IPS-NIHi7 (cell line): ENCODE measurements around the gene EVI5.
"Not testable (repeated sequence)": the region's sequence is repeated elsewhere in the genome, so short reads cannot be mapped to it uniquely, and the experiment has no call there.

Experiments used
- DNase-seq: peaks from one replicate; pipeline ENCODE4 v3.0.0; 2012; ENCODE audit warnings: mixed read lengths; ENCODE audit errors: extremely low spot score

EVI5 gene

DNA sequence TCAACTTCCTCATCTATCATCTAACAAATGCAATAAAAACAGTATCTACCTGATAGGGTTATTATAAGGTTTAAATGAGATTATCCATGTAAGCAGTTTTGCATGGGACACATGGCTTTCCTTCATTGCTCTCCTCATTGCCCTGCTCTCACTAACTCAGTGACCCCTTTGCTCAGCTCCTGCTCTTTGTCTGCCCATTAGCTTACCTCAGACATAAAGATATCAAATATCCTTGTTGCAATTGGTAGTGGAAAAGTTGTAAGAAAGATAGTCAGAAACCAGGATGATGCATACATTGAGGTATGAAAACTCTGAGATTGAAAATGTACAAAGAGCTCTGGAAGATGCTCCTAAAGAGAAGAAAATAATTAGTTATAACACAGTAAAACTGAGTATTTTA is 89.8 kb downstream of the EVI5 start:
- no peak for DNase-seq

DNA sequence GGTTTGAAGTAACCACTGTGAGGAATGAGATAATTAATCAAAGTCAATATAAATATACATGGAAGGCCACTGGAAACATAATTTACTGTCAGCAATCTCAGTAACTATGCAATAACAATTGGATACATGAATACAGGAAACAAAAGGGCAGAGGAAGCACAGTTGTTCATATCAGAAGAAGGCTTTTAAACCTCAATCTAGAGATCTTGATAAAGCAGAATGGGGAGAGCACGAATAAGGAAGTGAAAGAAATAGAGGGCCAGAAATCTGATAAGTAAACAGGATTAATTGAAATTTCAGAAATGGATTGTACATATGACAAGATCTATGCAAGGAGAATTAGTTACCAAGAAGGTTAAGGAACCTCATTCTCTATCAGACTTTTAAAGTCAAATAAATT is 93.0 kb downstream of the EVI5 start:
- no peak for DNase-seq

DNA sequence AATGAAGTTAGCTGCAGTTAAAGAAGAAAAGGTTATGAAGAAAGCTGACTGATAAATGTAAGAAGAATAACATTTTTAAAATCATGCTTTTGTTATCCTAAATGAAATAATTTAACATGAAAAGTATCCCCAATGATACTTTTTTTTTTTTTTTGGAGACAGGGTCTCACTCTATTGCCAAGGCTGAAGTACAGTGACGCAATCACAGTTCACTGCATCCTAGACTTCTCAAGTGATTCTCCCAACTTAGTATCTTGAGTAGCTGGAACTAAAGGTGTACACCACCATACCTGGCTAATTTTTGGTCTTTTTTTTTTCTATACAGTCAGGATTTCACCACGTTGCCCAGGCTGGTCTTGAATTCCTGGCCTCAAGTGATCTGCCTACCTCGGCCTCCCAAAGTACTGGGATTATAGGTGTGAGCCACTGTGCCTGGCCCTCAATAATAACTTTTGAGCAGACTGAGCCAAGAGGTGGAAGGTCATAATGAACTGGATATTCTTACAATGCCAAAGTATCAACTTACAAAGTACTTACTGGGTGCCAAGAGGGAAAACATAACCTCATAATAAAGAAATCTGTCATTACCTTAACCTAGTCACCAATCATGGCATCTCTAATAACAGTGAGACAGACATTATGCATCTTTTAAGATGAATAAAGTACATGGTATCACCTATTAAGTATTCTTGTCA is 94.5 kb downstream of the EVI5 start:
- no peak for DNase-seq

DNA sequence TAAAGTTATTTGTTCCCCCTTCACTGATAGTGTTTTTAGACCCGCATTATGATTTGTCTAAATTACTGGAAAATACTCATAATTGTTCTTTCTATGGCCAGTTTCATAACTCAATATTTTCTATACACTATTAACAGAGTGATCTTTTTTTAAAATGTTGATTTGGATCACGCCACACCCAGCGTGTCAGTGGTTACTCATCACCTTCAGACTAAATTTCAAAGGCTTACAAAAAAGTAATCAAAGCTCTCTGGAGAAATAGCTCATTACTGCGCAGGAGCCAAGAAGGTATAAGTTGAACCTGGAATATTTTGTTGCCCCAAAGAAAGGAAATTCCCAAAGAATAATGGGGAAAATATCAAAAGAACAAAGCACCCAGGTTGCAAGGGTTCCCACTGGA is 104.9 kb downstream of the EVI5 start:
- DNase-seq, result no peak

DNA sequence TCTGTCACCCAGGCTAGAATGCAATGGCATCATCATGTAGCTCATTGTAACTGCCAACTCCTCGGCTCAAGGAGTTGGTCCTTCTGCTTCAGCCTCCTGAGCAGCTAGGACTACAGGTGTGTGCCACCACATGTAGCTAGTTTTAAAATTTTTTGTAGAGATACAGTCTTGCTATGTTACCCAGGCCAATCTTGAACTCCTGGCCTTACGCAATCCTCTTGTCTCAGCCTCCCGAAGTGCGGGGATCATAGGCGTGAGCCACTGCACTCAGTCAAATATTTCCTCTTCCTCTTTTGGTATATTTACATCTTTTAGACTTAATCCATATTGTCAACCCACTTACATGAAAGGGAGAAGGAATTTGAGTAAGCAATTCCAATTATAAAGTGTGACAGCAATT is 121.1 kb downstream of the EVI5 start:
- no peak for DNase-seq

DNA sequence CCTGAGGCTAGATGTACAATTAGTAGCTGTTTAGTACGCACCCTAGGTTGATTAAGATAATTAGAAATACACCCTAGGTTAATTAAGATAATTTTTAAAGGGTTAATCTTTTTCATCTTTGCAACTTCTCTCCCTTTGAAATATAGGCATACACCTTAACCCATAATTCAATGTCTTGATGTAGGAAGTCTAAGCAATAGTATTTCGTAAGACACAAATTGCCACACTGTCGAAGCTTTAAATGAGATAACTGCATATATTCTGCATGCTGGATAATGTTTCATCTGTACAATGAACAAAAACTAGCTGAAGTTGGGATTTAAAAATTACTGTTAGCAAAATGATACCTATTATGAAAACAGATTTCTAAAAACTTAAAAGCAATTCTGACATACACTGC is 122.9 kb downstream of the EVI5 start:
- DNase-seq, result no peak

DNA sequence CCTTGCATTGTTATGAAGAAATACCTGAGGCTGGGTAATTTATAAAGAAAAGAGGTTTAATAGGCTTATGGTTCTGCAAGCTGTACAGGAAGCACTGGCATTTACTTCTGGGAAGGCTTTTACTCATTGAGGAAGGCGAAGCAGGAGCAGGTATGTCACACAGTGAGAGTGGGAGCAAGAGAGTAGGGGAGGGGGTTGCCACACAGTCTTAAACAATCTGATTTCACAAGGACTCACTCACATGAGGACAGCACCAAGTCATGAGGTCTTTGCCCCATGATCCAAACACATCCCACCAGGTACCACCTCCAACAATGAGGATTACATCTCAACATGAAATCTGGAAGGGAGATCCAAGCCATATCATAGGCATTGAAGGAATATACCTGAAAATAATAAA is 127.2 kb downstream of the EVI5 start:
- DNase-seq, result no peak

DNA sequence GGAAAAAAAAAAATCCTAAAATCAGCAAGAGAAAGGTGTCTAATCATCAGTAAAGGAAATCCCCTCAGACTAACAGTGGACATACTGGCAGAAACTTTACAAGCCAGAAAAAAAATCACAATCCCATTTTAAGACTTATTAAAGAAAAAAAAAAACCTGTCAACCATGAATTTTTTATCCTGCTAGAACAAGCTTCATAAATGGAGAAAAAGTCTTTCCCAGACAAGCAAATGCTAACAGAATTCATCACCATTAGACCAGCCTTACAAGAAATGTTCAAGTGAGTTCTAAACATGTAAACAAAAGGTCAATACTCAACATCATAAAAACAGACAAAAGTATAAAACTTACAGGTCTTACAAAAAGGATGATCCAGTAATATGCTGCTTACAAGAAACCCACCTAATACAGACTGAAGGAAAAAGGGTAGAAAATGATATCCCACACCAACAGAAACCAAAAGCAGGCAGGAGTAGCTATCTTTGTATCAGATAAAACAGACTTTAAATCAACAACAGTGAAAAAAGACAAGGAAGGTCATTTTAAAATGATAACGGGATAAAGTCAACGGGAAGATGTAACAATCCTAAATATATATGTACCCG is 129.6 kb downstream of the EVI5 start:
- no peak for DNase-seq

DNA sequence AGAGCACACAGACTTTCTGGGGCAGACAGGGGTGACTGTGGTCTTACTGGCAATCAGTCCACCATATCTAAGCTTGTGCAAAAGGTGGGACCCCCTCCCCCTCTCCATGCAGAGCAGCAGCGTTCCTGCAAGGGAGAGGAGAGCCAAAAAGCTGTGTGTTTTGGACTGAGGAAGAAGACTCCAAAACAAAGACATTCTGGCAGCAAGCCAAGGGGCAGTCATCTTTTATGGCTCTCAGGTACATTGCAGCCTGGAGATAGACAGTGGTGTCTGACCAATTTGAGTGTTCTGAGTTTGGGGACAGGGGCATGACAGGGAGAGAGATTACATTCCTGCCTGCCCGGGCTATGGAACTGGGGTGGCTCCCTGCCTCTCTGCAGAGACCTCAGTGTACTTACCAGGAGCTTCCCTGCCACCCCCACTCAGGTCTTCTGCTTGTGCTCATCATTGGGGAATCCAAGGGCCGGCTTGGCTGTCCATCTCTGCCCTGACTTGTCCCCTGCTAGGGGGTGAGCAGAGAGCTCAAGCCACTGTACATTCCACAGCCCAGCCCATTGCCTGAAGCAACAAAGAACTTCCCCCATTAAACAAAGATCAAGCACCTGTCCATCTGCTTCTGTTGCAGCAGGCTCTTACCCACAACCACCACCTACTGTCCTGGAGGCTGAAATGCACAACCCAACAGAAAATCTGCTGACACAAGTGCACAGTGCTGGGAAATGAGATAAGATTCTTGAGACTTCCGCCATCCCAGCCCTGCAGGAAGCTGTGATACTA is 131.1 kb downstream of the EVI5 start:
- no peak for DNase-seq

DNA sequence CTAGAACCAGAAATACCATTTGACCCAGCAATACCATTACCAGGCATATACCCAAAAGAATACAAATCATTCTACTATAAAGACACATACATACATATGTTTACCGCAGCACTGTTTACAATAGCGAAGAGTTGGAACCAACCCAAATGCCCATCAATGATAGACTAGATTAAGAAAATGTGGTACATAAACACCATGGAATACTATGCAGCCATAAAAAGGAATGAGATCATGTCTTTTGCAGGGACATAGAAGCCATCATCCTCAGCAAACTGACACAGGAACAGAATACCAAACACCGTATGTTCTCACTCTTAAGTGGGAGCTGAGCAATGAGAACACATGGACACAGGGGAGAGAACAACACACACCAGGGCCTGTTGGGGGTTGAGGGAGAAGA is 144.2 kb downstream of the EVI5 start:
- DNase-seq, result not testable (repeated sequence)

DNA sequence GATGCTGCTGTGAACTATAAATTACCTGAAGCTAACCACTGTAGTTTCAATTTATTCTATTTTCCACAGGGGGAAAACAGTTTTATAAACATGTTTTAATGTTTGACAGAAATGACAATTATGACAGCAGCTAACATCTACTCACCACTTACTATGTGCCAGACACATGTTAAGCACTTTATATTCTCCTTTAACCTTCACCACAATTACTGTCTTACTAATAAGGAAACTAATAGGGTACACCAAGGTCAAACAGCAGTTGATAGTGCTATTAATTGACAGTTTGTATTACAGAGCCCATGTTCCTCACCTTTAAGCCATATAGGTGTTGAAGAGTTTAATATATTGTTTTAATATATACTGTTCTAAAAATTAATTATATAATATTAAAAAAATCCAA is 146.4 kb downstream of the EVI5 start:
- no peak for DNase-seq

DNA sequence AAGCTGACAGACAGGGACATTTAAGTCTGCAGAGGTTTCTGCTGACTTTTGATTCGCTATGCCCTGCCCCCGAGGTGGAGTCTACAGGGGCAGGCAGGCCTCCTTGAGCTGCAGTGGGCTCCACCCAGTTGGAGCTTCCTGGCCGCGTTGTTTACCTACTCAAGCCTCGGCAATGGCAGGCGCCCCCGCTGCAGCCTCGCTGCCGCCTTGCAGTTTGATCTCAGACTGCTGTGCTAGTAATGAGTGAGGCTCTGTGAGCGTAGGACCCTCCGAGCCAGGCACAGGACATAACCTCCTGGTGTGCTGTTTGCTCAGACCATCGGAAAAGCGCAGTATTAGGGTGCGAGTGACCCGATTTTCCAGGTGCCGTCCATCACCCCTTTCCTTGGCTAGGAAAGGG is 149.7 kb downstream of the EVI5 start:
- DNase-seq, result not testable (repeated sequence)

DNA sequence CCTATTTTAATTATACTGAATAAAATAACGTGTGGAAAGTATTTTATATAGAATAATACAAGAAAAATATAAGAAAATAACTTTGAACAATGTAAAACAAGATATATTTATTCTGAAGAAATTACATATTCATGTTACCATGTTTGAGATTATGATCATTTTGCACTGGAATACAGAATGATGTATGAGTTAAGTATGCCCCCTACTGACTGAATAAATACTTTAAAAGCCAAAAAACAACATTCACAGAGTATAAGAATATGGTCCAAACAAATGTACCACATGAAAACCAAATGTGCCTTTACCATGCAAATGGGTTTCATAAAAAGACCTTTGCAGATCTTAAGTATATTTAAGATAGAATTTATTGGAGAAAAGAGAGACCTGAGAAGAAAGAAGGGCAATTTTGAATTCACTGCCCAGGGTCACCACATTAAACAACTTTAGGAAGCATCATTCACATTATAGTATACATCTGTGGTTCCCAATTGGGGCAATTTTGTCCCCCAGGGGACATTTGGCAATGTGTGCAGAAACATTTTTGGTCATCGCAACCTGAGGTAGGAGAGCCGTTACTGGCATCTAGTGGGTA is 161.6 kb downstream of the EVI5 start:
- no peak for DNase-seq

DNA sequence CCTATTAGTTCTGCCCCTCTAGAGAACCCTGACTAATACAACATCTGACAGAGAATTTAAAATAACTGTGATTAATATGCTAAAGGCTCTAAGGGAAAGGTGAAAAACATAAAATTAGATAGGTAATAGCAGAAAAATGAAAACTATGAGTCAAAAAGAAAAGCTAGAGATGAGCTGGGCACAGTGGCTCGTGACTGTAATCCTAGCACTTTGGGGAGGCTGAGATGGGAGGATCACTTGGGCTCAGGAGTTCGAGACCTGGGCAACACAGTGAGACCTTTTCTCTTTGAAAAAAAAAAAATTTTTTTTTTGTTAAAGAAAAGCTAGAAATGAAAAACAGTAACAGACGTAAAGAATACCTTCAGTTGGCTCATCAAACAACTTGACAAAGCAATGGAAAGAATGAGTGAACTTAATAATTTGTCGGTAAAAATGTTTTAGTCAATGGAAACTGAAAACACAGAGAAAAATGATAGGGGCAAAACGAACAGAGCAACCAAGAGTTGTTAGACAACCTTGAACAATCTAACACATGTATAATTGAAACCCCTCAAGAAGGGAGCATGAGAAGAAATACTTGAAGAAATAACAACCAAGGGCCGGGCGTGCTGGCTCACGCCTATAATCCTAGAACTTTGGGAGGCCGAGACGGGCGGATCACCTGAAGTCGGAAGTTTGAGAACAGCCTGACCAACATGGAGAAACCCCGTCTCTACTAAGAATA is 165.3 kb downstream of the EVI5 start:
- DNase-seq, result no peak

DNA sequence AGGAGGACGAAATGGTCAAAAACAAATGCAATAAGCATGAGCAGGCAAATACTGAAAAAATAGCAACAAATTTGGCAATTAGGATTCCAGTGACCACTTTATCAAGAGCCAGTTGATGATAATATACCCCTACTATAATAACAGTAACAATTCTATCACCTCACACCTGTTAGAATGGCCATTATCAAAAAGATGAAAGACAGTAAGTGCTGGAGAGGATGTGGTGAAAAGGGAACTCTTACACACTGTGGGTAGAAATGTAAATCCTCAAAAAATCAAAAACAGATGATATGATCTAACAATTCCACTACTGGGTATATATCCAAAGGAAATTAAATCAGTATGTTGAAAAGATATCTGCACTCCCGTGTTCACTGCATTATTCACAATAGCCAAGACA is 183.9 kb downstream of the EVI5 start:
- DNase-seq, result no peak

DNA sequence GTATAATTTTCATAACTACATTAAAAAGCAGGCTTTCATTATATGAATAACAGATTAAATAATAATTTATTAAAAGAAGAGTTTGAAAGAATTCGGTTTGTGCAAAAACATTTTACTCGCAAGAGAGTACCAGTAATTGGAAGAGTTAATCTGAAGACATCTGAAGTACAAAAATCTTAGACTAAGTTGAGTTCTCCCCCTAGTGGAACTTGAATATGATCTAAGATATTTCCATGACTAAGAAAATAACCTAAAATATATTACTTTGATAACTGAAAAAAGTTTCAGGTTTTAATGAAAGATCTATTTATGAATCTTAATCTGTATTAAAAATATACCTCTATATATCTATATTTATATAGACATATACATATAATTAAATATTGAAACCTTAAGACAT is 185.7 kb downstream of the EVI5 start:
- DNase-seq, result no peak

DNA sequence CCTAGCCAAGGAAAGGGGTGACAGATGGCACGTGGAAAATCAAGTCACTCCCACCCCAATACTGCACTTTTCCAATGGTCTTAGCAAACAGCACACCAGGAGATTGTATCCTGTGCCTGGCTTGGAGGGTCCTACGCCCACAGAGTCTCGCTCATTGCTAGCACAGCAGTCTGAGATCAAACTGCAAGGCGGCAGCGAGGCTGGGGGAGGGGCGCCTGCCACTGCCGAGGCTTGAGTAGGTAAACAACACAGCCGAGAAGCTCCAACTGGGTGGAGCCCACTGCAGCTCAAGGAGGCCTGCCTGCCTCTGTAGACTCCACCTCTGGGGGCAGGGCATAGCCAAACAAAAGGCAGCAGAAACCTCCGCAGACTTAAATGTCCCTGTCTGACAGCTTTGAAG is 195.5 kb downstream of the EVI5 start:
- not testable (repeated sequence) for DNase-seq

DNA sequence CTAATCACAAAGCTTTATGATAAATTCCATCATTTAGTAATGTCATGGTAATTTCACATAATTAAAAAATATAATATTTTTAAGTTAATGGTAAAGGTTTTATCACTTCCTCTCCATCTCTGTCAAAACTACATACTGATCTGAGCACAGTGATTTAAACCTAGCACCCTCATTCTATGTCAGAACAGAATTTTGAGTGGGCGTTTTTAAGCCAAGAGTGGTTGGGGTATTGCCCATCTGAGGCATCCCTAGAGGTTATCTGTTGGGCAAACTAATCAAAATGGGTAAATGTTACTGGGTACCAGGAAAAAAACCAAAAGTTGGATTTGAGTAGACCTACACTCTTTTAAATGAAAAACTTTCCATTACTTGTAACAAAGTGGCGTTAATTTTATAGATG is 197.5 kb downstream of the EVI5 start:
- DNase-seq, result no peak

DNA sequence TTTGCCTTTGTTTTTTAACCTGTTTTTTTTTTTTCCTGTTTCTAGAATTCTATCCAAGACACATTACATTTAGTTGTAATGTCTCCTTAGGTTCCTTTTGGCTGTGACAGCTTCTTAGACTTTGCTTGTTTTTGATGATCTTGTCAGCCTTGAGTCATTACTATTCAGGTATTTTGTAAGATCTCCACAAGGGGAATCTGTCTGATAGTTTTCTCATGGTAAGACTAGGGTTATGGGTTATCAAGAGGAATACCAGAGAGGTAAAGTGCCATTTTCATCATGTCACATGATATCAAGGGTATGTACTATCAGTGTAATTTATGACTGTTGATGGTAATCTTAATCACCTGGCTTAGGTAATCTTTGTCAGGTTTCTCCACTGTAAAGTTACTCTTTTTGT is 199.1 kb downstream of the EVI5 start:
- no peak for DNase-seq

DNA sequence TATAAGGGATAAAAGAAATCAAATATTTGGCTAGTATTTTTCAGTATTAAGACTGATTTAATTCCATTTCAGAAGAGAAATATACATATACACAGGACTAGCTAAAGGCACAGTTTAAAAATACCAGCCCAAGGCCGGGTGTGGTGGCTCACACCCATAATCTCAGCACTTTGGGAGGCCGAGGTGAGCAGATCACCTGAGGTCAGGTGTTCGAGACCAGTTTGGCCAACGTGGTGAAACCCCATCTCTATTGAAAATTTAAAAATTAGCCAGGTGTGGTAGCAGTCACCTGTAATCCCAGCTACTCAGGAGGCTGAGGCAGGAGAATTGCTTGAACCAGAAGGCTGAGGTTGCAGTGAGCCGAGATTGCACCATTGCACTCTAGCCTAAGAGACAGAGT is 200.1 kb downstream of the EVI5 start:
- not testable (repeated sequence) for DNase-seq

DNA sequence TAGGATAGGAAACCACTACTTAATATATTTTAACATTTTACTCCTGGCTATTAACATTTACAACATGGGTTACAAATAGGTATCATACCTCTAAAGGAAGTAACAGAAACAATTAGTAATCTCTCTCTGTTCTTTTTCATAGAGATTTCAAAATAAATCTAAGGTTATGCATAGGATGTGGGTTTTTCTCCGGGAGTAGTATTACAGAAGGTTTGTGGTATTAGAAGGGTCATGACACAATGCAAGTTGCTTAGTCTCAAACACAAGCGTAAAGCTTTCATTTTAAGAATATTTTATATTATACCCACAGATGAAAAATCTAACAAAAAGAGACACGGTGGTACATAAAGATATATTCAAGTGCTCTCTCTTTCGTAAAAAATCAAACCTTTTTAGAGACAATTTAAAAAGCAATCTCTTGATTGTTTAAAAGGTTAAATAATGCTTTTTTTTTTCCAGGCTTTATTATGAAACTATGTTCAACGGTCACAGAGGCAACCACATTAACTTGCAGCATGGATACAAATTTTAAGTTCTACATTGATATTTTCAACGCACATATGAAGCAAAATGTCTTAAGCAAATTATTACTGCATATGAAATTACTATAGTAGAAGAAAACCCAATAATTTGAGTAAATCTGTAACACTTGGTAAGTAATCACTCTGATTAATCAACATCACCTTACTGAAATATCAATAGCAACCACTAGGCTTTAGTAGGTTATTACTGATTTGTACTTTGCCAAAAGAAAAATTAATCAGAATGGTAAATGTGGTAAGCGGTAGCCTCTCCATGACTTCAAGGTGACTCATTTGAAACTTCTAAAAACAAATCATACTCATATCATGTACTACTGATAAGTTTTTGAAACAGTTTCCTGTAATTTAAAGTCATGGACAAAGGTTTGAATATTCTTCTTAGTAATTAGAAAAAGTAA is 200.8 kb downstream of the EVI5 start:
- no peak for DNase-seq
